H9 (cell line): ENCODE measurements around the gene EPAS1. TPM values are rescaled to one million over a fixed set of nuclear protein-coding genes. Genes with fewer than 3 reads are reported as not detected.

Experiments
- DNase-seq: peaks from one replicate; pipeline ENCODE4 v3.0.0-alpha.2; 2017
- H2AFZ ChIP-seq: one replicate; pipeline ENCODE4 v1.6.1; 2013; ENCODE audit warnings: mild to moderate bottlenecking, low read length, control low read depth, moderate library complexity
- H2AK5ac ChIP-seq: 2 replicates; pipeline ENCODE4 v1.6.1; 2013; ENCODE audit warnings: low read length, control low read depth, mixed read lengths; ENCODE audit not compliant: insufficient read length
- H2BK120ac ChIP-seq: one replicate; pipeline ENCODE4 v1.6.1; 2013; ENCODE audit warnings: low read depth, mild to moderate bottlenecking, low read length, control low read depth, inconsistent platforms; ENCODE audit not compliant: poor library complexity, severe bottlenecking
- H2BK12ac ChIP-seq: 2 replicates; pipeline ENCODE4 v1.6.1; 2013; ENCODE audit warnings: low read length, control low read depth, mixed read lengths, low read depth; ENCODE audit not compliant: insufficient read length
- H2BK15ac ChIP-seq: 2 replicates; pipeline ENCODE4 v1.6.1; 2013; ENCODE audit warnings: low read depth, low read length, control low read depth
- H2BK20ac ChIP-seq: one replicate; pipeline ENCODE4 v1.6.1; 2013; ENCODE audit warnings: low read depth, mild to moderate bottlenecking, low read length, control low read depth, inconsistent platforms; ENCODE audit not compliant: poor library complexity, severe bottlenecking
- H2BK5ac ChIP-seq: 2 replicates; pipeline ENCODE4 v1.6.1; 2013; ENCODE audit warnings: low read length, control low read depth, mixed read lengths; ENCODE audit not compliant: insufficient read length
- H3K14ac ChIP-seq: 2 replicates; pipeline ENCODE4 v1.6.1; 2013; ENCODE audit warnings: low read length, control low read depth; ENCODE audit not compliant: insufficient read depth
- H3K18ac ChIP-seq: 2 replicates; pipeline ENCODE4 v1.6.1; 2013; ENCODE audit warnings: low read depth, mild to moderate bottlenecking, mixed read lengths, low read length, control low read depth; ENCODE audit not compliant: insufficient read length
- H3K23ac ChIP-seq: 2 replicates; pipeline ENCODE4 v1.6.1; 2013; ENCODE audit warnings: low read length, control low read depth, mixed read lengths, low read depth; ENCODE audit not compliant: insufficient read length
- H3K23me2 ChIP-seq: 2 replicates; pipeline ENCODE4 v1.6.1; 2013; ENCODE audit warnings: low read depth, mild to moderate bottlenecking, mixed read lengths, low read length, control low read depth; ENCODE audit not compliant: insufficient read length, poor library complexity, severe bottlenecking
- H3K27ac ChIP-seq: 2 replicates; pipeline ENCODE4 v1.5.1; 2013; ENCODE audit warnings: low read length, control low read depth, mixed read lengths, low read depth; ENCODE audit not compliant: insufficient read length
- H3K27me3 ChIP-seq: 2 replicates; pipeline ENCODE4 v1.6.1; 2013; ENCODE audit warnings: low read length, control low read depth, inconsistent platforms; ENCODE audit not compliant: insufficient read depth
- H3K4ac ChIP-seq: 2 replicates; pipeline ENCODE4 v1.6.1; 2013; ENCODE audit warnings: low read depth, mild to moderate bottlenecking, control low read depth, inconsistent platforms, low read length, moderate library complexity
- H3K4me1 ChIP-seq: 2 replicates; pipeline ENCODE4 v1.6.1; 2013; ENCODE audit warnings: low read length, control low read depth, inconsistent platforms; ENCODE audit not compliant: insufficient read depth
- H3K4me2 ChIP-seq: 2 replicates; pipeline ENCODE4 v1.6.1; 2013; ENCODE audit warnings: low read length, control low read depth, mixed read lengths; ENCODE audit not compliant: insufficient read length, insufficient read depth
- H3K56ac ChIP-seq: 2 replicates; pipeline ENCODE4 v1.6.1; 2013; ENCODE audit warnings: low read depth, mild to moderate bottlenecking, mixed read lengths, low read length, control low read depth; ENCODE audit not compliant: insufficient read length
- H3K79me1 ChIP-seq: 2 replicates; pipeline ENCODE4 v1.6.1; 2013; ENCODE audit warnings: low read depth, mild to moderate bottlenecking, moderate library complexity, low read length, control low read depth, inconsistent platforms; ENCODE audit not compliant: insufficient read depth, poor library complexity, severe bottlenecking
- H3K79me2 ChIP-seq: 2 replicates; pipeline ENCODE4 v1.6.1; 2013; ENCODE audit warnings: low read length, control low read depth, inconsistent platforms; ENCODE audit not compliant: insufficient read depth
- H3K9ac ChIP-seq: 2 replicates; pipeline ENCODE4 v1.6.1; 2013; ENCODE audit warnings: low read length, control low read depth, mixed read lengths; ENCODE audit not compliant: insufficient read length; ENCODE audit errors: extremely low read depth
- H3K9me3 ChIP-seq: one replicate; pipeline ENCODE4 v1.6.1; 2013; ENCODE audit warnings: low read depth, low read length, inconsistent platforms; ENCODE audit not compliant: control insufficient read depth
- H3T11ph ChIP-seq: one replicate; pipeline ENCODE4 v1.6.1; 2013; ENCODE audit warnings: mild to moderate bottlenecking, low read length, control low read depth, inconsistent platforms
- H4K20me1 ChIP-seq: one replicate; pipeline ENCODE4 v1.6.1; 2013; ENCODE audit not compliant: control insufficient read depth, insufficient read length, insufficient read depth
- H4K5ac ChIP-seq: 2 replicates; pipeline ENCODE4 v1.6.1; 2013; ENCODE audit warnings: low read depth, mild to moderate bottlenecking, mixed read lengths, low read length, control low read depth; ENCODE audit not compliant: insufficient read length
- H4K8ac ChIP-seq: replicated peaks from 2 replicates; pipeline ENCODE4 v1.6.1; 2013; ENCODE audit warnings: low read length, control low read depth, mixed read lengths, low read depth; ENCODE audit not compliant: insufficient read length
- H4K91ac ChIP-seq: 2 replicates; pipeline ENCODE4 v1.6.1; 2013; ENCODE audit warnings: low read depth, mild to moderate bottlenecking, moderate library complexity, mixed read lengths, low read length, control low read depth; ENCODE audit not compliant: insufficient read length
- H3K27ac Mint-ChIP-seq, 3 experiments: 2 replicates in 2 of 3; 3 replicates in 1 of 3; pipeline ENCODE4 v1.8.0; 2020 to 2021; ENCODE audit warnings: mixed read lengths in 3 of 3, mild to moderate bottlenecking in 1 of 3, moderate library complexity in 1 of 3
- H3K27me3 Mint-ChIP-seq: 2 replicates; pipeline ENCODE4 v1.8.0; 2021; ENCODE audit warnings: low read depth, mild to moderate bottlenecking, moderate library complexity, mixed read lengths
- H3K36me3 Mint-ChIP-seq, 3 experiments: 2 replicates in 2 of 3; 3 replicates in 1 of 3; pipeline ENCODE4 v1.8.0; 2020 to 2021; ENCODE audit warnings: low read depth in 3 of 3, mixed read lengths in 3 of 3; ENCODE audit not compliant: insufficient read depth in 1 of 3
- H3K4me1 Mint-ChIP-seq, 2 experiments: 2 replicates each; pipeline ENCODE4 v1.8.0; 2020; ENCODE audit warnings: mixed read lengths in 2 of 2
- H3K4me3 Mint-ChIP-seq, 2 experiments: 2 replicates in 1 of 2; 3 replicates in 1 of 2; pipeline ENCODE4 v1.8.0; 2020 to 2021; ENCODE audit warnings: mild to moderate bottlenecking in 2 of 2, mixed read lengths in 2 of 2, moderate library complexity in 1 of 2
- H3K9me3 Mint-ChIP-seq, 2 experiments: 2 replicates in 1 of 2; 3 replicates in 1 of 2; pipeline ENCODE4 v1.8.0; 2020; ENCODE audit warnings: mild to moderate bottlenecking in 2 of 2, mixed read lengths in 2 of 2, moderate library complexity in 1 of 2
- CTCF ChIP-seq: fragments of 200-600 bp; sonication (generic); conservative IDR thresholded peaks from 3 replicates; pipeline ENCODE4 v1.8.0; 2021; ENCODE audit warnings: antibody characterized with exemption, mild to moderate bottlenecking
- WGBS: extraction: QIAGEN DNeasy Blood & Tissue Kit; methylation state at CpG from one replicate; pipeline ENCODE4 v1.1.7; 2013; ENCODE audit warnings: missing lambda C conversion rate, low lambda C conversion rate, mixed read lengths; ENCODE audit not compliant: insufficient read length; ENCODE audit errors: extremely low coverage; 5-methylcytosine and 5-hydroxymethylcytosine counted together
- total RNA-seq: library from RNA; stranded (reverse); gene quantifications from 2 replicates; pipeline ENCODE4 v1.2.1, GENCODE V29; 2021

EPAS1 gene
- total RNA-seq, 1 experiment from 2014 or later: 1.1 TPM

GRCh38 chr2:46262248-46262938, 34.8 kb upstream of the EPAS1 start:
- no peaks in the 10 kb centered on the region for H3K27me3 ChIP-seq
- no peak overlapping the region for H2BK12ac ChIP-seq
- H4K5ac ChIP-seq: no peak overlapping the region
- no peak overlapping the region for H2AFZ ChIP-seq
- no peak overlapping the region for H3K4me2 ChIP-seq
- no peak for DNase-seq
- TF ChIP-seq CTCF: no peak
- H3T11ph ChIP-seq: no peak overlapping the region
- H3K4me1 Mint-ChIP-seq: no peaks in the 10 kb centered on the region
- no peaks in the 10 kb centered on the region for H3K79me1 ChIP-seq
- no peak overlapping the region for H3K18ac ChIP-seq
- H3K4me3 Mint-ChIP-seq: no peak overlapping the region
- no peak overlapping the region for H3K14ac ChIP-seq
- H3K4ac ChIP-seq: no peak overlapping the region
- H3K23ac ChIP-seq: no peak overlapping the region
- H2BK20ac ChIP-seq: no peak overlapping the region
- H2AK5ac ChIP-seq: no peak overlapping the region
- no peaks in the 10 kb centered on the region for H3K23me2 ChIP-seq
- no peak overlapping the region for H4K91ac ChIP-seq
- no peak overlapping the region for H3K9ac ChIP-seq
- H2BK120ac ChIP-seq: no peak overlapping the region
- no peak overlapping the region for H3K56ac ChIP-seq
- no peaks in the 10 kb centered on the region for H3K79me2 ChIP-seq
- no peak overlapping the region for H2BK15ac ChIP-seq
- WGBS: no CpG with 5 or more reads among the region's 2 CpGs
- H3K27ac ChIP-seq: no peak overlapping the region
- H3K27ac Mint-ChIP-seq: no peak overlapping the region
- no peaks in the 10 kb centered on the region for H3K9me3 Mint-ChIP-seq
- H3K36me3 Mint-ChIP-seq: no peaks in the 10 kb centered on the region
- H4K20me1 ChIP-seq: no peaks in the 10 kb centered on the region
- peaks cover 6% of the 10 kb centered on the region for H3K27me3 Mint-ChIP-seq
- H4K8ac ChIP-seq: no peak overlapping the region
- no peaks in the 10 kb centered on the region for H3K4me1 ChIP-seq
- H2BK5ac ChIP-seq: no peak overlapping the region
- H3K9me3 ChIP-seq: no peaks in the 10 kb centered on the region
